Iris pigment epithelial cell (primary cell): ENCODE data around the gene KPNA5.
"Not testable (repeated sequence)": the region's sequence is repeated elsewhere in the genome, so short reads cannot be mapped to it uniquely, and the experiment has no call there.

Experiments
- DNase-seq: peaks from one replicate; pipeline ENCODE4 v3.0.0-alpha.2; 2011; ENCODE audit warnings: low read depth

Gene KPNA5

GRCh38 chr6:116680880-116681672, at the start of gene KPNA5:
KPNA5 (plus strand) TSS chr6:116681211; CDS start chr6:116681335, 124 bp downstream.
- DNase-seq, result peak; percentile 95

- DNase-seq, result no peak
These were observed 49.5 kb upstream of the KPNA5 start for GRCh38 chr6:116631379-116631990.

- DNase-seq, result no peak
These were observed 47.3 kb upstream of the KPNA5 start for GRCh38 chr6:116633685-116634084.

GRCh38 chr6:116648156-116648555, 32.9 kb upstream of the KPNA5 start:
- peak; percentile 62 for DNase-seq

GRCh38 chr6:116649129-116649528, 31.9 kb upstream of the KPNA5 start:
- no peak for DNase-seq

GRCh38 chr6:116651916-116652315, 29.1 kb upstream of the KPNA5 start:
- DNase-seq, result no peak

GRCh38 chr6:116661594-116661993, 19.4 kb upstream of the KPNA5 start:
- no peak for DNase-seq

GRCh38 chr6:116662202-116662601, 18.8 kb upstream of the KPNA5 start:
- no peak for DNase-seq

GRCh38 chr6:116663308-116663707, 17.7 kb upstream of the KPNA5 start:
- DNase-seq, result no peak

- not testable (repeated sequence) for DNase-seq
These were observed 16.8 kb upstream of the KPNA5 start for GRCh38 chr6:116664169-116664568.

GRCh38 chr6:116665464-116665863, 15.5 kb upstream of the KPNA5 start:
- DNase-seq, result no peak

- DNase-seq, result no peak
These were observed 14.1 kb upstream of the KPNA5 start for GRCh38 chr6:116666869-116667268.

GRCh38 chr6:116667623-116668022, 13.4 kb upstream of the KPNA5 start:
- no peak for DNase-seq

GRCh38 chr6:116672306-116672705, 8.7 kb upstream of the KPNA5 start:
- DNase-seq, result no peak

- DNase-seq, result no peak
These were observed 5.0 kb upstream of the KPNA5 start for GRCh38 chr6:116676021-116676420.

- peak; percentile 75 for DNase-seq
These were observed 1.3 kb downstream of the KPNA5 start for GRCh38 chr6:116682334-116682712.

GRCh38 chr6:116685437-116685993, 4.5 kb downstream of the KPNA5 start:
- no peak for DNase-seq

- not testable (repeated sequence) for DNase-seq
These were observed 5.6 kb downstream of the KPNA5 start for GRCh38 chr6:116686475-116687101.

GRCh38 chr6:116691154-116691553, 10.1 kb downstream of the KPNA5 start:
- no peak for DNase-seq

GRCh38 chr6:116692873-116693272, 11.9 kb downstream of the KPNA5 start:
- not testable (repeated sequence) for DNase-seq

GRCh38 chr6:116693275-116693674, 12.3 kb downstream of the KPNA5 start:
- not testable (repeated sequence) for DNase-seq

- DNase-seq, result peak; percentile 36
These were observed 14.4 kb downstream of the KPNA5 start for GRCh38 chr6:116695401-116695800.

GRCh38 chr6:116697480-116697879, 16.5 kb downstream of the KPNA5 start:
- DNase-seq, result no peak
